ENCODE measurements around the gene CYB561A3.

CYB561A3 gene

GRCh38 chr11:61350803-61351202, 10.9 kb downstream of the CYB561A3 start:
- TF ChIP-seq CTCF (IDR thresholded peaks at IDR 0.05; ENCODE audit: low read depth, low read length, missing control alignments): no peak
- H3K4me3 ChIP-seq (replicated peaks; ENCODE audit: low read depth, low read length): no peak overlapping the region

GRCh38 chr11:61350336-61350735, 11.3 kb downstream of the CYB561A3 start:
- DNase-seq (ENCODE audit: extremely low read depth, low read depth): no peak
- H3K4me3 ChIP-seq (replicated peaks; ENCODE audit: low read depth, low read length): no peak overlapping the region
- TF ChIP-seq CTCF (IDR thresholded peaks at IDR 0.05; ENCODE audit: low read depth, low read length, missing control alignments): no peak

More at GRCh38 chr11:61350803-61351202, 10.9 kb downstream of the CYB561A3 start:
- DNase-seq (ENCODE audit: extremely low read depth, low read depth): no peak

GRCh38 chr11:61349916-61350315, 11.8 kb downstream of the CYB561A3 start:
- TF ChIP-seq CTCF (IDR thresholded peaks at IDR 0.05; ENCODE audit: low read depth, low read length, missing control alignments): no peak

GRCh38 chr11:61349189-61349751, 12.4 kb downstream of the CYB561A3 start:
- TF ChIP-seq CTCF (IDR thresholded peaks at IDR 0.05; ENCODE audit: low read depth, low read length, missing control alignments): no peak
- H3K4me3 ChIP-seq (replicated peaks; ENCODE audit: low read depth, low read length): no peak overlapping the region
- DNase-seq (ENCODE audit: extremely low read depth, low read depth): no peak

More at GRCh38 chr11:61349916-61350315, 11.8 kb downstream of the CYB561A3 start:
- H3K4me3 ChIP-seq (replicated peaks; ENCODE audit: low read depth, low read length): no peak overlapping the region
- no peak for DNase-seq (ENCODE audit: extremely low read depth, low read depth)

GRCh38 chr11:61347916-61348461, 13.7 kb downstream of the CYB561A3 start:
- no peak for TF ChIP-seq CTCF (IDR thresholded peaks at IDR 0.05; ENCODE audit: low read depth, low read length, missing control alignments)
- H3K4me3 ChIP-seq (replicated peaks; ENCODE audit: low read depth, low read length): no peak overlapping the region
- no peak for DNase-seq (ENCODE audit: extremely low read depth, low read depth)

- no peak for TF ChIP-seq CTCF (IDR thresholded peaks at IDR 0.05; ENCODE audit: low read depth, low read length, missing control alignments)
- H3K4me3 ChIP-seq (replicated peaks; ENCODE audit: low read depth, low read length): no peak overlapping the region
- DNase-seq (ENCODE audit: extremely low read depth, low read depth): no peak
Measured at GRCh38 chr11:61345954-61346843, 15.5 kb downstream of the CYB561A3 start.

Data from HFF-Myc (cell line).